ENCODE data around the gene SPX. TPM values are rescaled to one million over a fixed set of nuclear protein-coding genes. Genes with fewer than 3 reads are reported as not detected.

The SPX gene
- total RNA-seq, 2 experiments from 2014 or later = not detected

GRCh38 chr12:21566223-21566906 lies 40.3 kb downstream of the SPX start:
- DNase-seq (no peak), ATAC-seq (ENCODE audit: poor library complexity) (no peak)
- Mint-ChIP-seq H3K36me3 (ENCODE audit: low read depth) (no peaks in the 10 kb centered on the region), H3K9me3 (no peaks in the 10 kb centered on the region), H3K27ac (no peak overlapping the region), H3K4me3 (no peak overlapping the region), H3K4me1 (ENCODE audit: low read depth) (no peaks in the 10 kb centered on the region), H3K27me3 (no peaks in the 10 kb centered on the region)
- no peak overlapping the region for H3K27ac ChIP-seq (ENCODE audit: low read depth in 1 of 2, low read length in 2 of 2)
- POLR2A ChIA-PET = no interaction called here
- H3K9me3 ChIP-seq (ENCODE audit: control insufficient read depth in 1 of 2, insufficient read depth in 1 of 2, low read length in 2 of 2) = no peaks in the 10 kb centered on the region
- no peaks in the 10 kb centered on the region for H3K36me3 ChIP-seq (ENCODE audit: insufficient read depth, low read length)
- intact Hi-C loops (cut with DNase I, micrococcal nuclease) = no loop called here
- TF ChIP-seq CTCF (IDR thresholded peaks at IDR 0.05) = no peak
- CTCF ChIA-PET = no interaction called here
- no peaks in the 10 kb centered on the region for H3K27me3 ChIP-seq (ENCODE audit: control insufficient read depth in 1 of 2, insufficient read depth in 2 of 2, low read length in 2 of 2)
- H3K4me1 ChIP-seq (ENCODE audit: insufficient read depth, low read length) = no peaks in the 10 kb centered on the region
- H3K4me3 ChIP-seq (ENCODE audit: low read length) = no peak overlapping the region

GRCh38 chr12:21566907-21567394 lies 40.9 kb downstream of the SPX start:
- no peak for TF ChIP-seq CTCF (IDR thresholded peaks at IDR 0.05)
- no peaks in the 10 kb centered on the region for H3K9me3 ChIP-seq (ENCODE audit: control insufficient read depth in 1 of 2, insufficient read depth in 1 of 2, low read length in 2 of 2)
- H3K9me3 Mint-ChIP-seq = no peaks in the 10 kb centered on the region
- H3K4me3 ChIP-seq (ENCODE audit: low read length) = no peak overlapping the region
- H3K27ac Mint-ChIP-seq = no peak overlapping the region
- CTCF ChIA-PET = no interaction called here
- DNase-seq = no peak
- H3K27me3 ChIP-seq (ENCODE audit: control insufficient read depth in 1 of 2, insufficient read depth in 2 of 2, low read length in 2 of 2) = no peaks in the 10 kb centered on the region
- H3K4me1 ChIP-seq (ENCODE audit: insufficient read depth, low read length) = no peaks in the 10 kb centered on the region
- H3K36me3 ChIP-seq (ENCODE audit: insufficient read depth, low read length) = no peaks in the 10 kb centered on the region
- POLR2A ChIA-PET = no interaction called here
- H3K4me1 Mint-ChIP-seq (ENCODE audit: low read depth) = no peaks in the 10 kb centered on the region
- no peaks in the 10 kb centered on the region for H3K27me3 Mint-ChIP-seq
- ATAC-seq (ENCODE audit: poor library complexity) = no peak
- H3K27ac ChIP-seq (ENCODE audit: low read depth in 1 of 2, low read length in 2 of 2) = no peak overlapping the region
- no peaks in the 10 kb centered on the region for H3K36me3 Mint-ChIP-seq (ENCODE audit: low read depth)
- intact Hi-C loops (cut with DNase I, micrococcal nuclease) = no loop called here
- no peak overlapping the region for H3K4me3 Mint-ChIP-seq

- Histone ChIP-seq H3K27ac (ENCODE audit: low read depth in 1 of 2, low read length in 2 of 2) (no peak overlapping the region), H3K4me1 (ENCODE audit: insufficient read depth, low read length) (no peaks in the 10 kb centered on the region), H3K4me3 (ENCODE audit: low read length) (no peak overlapping the region), H3K9me3 (ENCODE audit: control insufficient read depth in 1 of 2, insufficient read depth in 1 of 2, low read length in 2 of 2) (no peaks in the 10 kb centered on the region), H3K27me3 (ENCODE audit: control insufficient read depth in 1 of 2, insufficient read depth in 2 of 2, low read length in 2 of 2) (no peaks in the 10 kb centered on the region), H3K36me3 (ENCODE audit: insufficient read depth, low read length) (no peaks in the 10 kb centered on the region)
- DNase-seq (no peak), ATAC-seq (ENCODE audit: poor library complexity) (no peak)
- no peak for TF ChIP-seq CTCF (IDR thresholded peaks at IDR 0.05)
- POLR2A ChIA-PET = no interaction called here
- Mint-ChIP-seq H3K27me3 (no peaks in the 10 kb centered on the region), H3K36me3 (ENCODE audit: low read depth) (no peaks in the 10 kb centered on the region), H3K27ac (no peak overlapping the region), H3K4me1 (ENCODE audit: low read depth) (no peaks in the 10 kb centered on the region), H3K4me3 (no peak overlapping the region), H3K9me3 (no peaks in the 10 kb centered on the region)
- CTCF ChIA-PET = no interaction called here
- intact Hi-C loops (cut with DNase I, micrococcal nuclease) = no loop called here
These were observed 42.0 kb downstream of the SPX start for GRCh38 chr12:21568115-21568514.
